Uterus (tissue), 4 donors: Measurements from ENCODE around the gene NOP53. TPM values are rescaled to one million over a fixed set of nuclear protein-coding genes. Genes with fewer than 3 reads are reported as not detected.

ENCODE experiments used
- DNase-seq, 2 donors: peaks; one replicate each; pipeline ENCODE4 v3.0.0-alpha.2; 2019 to 2020
- H3K27ac ChIP-seq, 2 donors: fragments of 200-600 bp; sonication (generic); 1 replicate in 1 of 2; 2 replicates in 1 of 2; pipeline ENCODE4 v1.5.1; 2016 to 2018
- H3K27me3 ChIP-seq, 2 donors: fragments of 200-600 bp; sonication (generic); one replicate each; pipeline ENCODE4 v1.5.1; 2018 to 2019; ENCODE audit warnings: control low read depth in 1 of 2
- H3K36me3 ChIP-seq, 2 donors: fragments of 200-600 bp; sonication (generic); one replicate each; pipeline ENCODE4 v1.5.1; 2019; ENCODE audit warnings: control low read depth in 1 of 2
- H3K4me1 ChIP-seq, 2 donors: fragments of 200-600 bp; sonication (generic); one replicate each; pipeline ENCODE4 v1.5.1; 2018 to 2019; ENCODE audit warnings: control low read depth in 1 of 2
- H3K4me3 ChIP-seq, 2 donors: fragments of 200-600 bp; sonication (generic); 1 replicate in 1 of 2; 2 replicates in 1 of 2; pipeline ENCODE4 v1.5.1; 2018 to 2019; ENCODE audit warnings: mild to moderate bottlenecking in 1 of 2
- H3K9me3 ChIP-seq, 2 donors: fragments of 200-600 bp; sonication (generic); one replicate each; pipeline ENCODE4 v1.5.1; 2019; ENCODE audit warnings: control low read depth in 1 of 2
- POLR2A ChIP-seq, 2 donors: fragments of 450-650 bp; IDR thresholded peaks; one replicate each; pipeline ENCODE4 v1.6.1; 2016; ENCODE audit warnings: antibody characterized with exemption in 2 of 2, mild to moderate bottlenecking in 1 of 2, moderate library complexity in 1 of 2
- intact Hi-C: fragments of 100-400 bp; cut with DNase I; formaldehyde crosslinking; loops from one replicate; pipeline ENCODE4 v1.15.1; 2023; ENCODE audit warnings: low total_unique reads
- total RNA-seq, 4 donors: library from RNA; depleted of rRNA in 3 of 4; stranded (reverse); fragments of >200 nt in 3 of 4; gene quantifications; one replicate each; pipeline versions ENCODE4 v1.1.0 to v1.2.4, GENCODE V29; 2014 to 2023
- TF ChIP-seq, protein P1 (sequence below), 4 experiments: fragments of 200-600 bp in 2 of 4; fragments of 450-650 bp in 2 of 4; sonication (generic) in 2 of 4; IDR thresholded peaks; one replicate each; pipeline ENCODE4 v1.5.1; 2016 to 2019; ENCODE audit warnings: antibody characterized with exemption in 4 of 4, mild to moderate bottlenecking in 2 of 4, moderate library complexity in 1 of 4
- donor health status: DM: yes; HTN: yes; CAD: no.

The NOP53 gene
- total RNA-seq, 4 donors from 2014 or later, result 116 to 555 (median 444) TPM

DNA sequence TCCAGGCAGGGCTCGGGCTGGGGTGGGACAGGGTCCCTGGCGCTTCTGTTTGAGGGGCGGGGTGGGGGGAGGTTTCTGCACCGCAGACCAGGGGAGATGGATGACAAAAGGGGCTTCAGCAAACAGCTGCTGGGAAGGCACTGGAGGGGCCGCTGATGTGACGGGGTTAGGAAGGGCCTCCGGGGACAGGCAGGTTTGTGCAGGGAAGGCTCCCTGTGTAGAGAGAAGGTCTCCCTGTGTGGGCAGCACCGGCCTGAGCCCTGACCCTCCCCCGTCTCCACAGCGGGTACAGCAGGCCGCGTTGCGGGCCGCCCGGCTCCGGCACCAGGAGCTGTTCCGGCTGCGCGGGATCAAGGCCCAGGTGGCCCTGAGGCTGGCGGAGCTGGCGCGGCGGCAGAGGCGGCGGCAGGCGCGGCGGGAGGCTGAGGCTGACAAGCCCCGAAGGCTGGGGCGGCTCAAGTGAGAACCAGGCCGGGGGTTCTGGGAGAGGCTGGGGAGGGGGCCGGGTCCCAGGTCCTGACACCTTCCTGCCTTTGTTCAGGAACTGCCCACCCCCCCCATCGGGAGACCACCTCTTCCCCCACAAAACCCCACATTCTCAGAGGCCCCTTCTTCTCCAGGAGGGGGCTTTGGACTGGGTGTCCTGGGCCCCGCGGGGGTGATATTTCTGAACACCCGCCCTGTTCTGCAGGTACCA is 9.9 kb downstream of the NOP53 start:
- TF ChIP-seq, protein P1, sequence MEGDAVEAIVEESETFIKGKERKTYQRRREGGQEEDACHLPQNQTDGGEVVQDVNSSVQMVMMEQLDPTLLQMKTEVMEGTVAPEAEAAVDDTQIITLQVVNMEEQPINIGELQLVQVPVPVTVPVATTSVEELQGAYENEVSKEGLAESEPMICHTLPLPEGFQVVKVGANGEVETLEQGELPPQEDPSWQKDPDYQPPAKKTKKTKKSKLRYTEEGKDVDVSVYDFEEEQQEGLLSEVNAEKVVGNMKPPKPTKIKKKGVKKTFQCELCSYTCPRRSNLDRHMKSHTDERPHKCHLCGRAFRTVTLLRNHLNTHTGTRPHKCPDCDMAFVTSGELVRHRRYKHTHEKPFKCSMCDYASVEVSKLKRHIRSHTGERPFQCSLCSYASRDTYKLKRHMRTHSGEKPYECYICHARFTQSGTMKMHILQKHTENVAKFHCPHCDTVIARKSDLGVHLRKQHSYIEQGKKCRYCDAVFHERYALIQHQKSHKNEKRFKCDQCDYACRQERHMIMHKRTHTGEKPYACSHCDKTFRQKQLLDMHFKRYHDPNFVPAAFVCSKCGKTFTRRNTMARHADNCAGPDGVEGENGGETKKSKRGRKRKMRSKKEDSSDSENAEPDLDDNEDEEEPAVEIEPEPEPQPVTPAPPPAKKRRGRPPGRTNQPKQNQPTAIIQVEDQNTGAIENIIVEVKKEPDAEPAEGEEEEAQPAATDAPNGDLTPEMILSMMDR (IDR thresholded peaks at IDR 0.05), result no peak
- no peak for TF ChIP-seq POLR2A (IDR thresholded peaks at IDR 0.05)
- intact Hi-C loops, result no loop called here
- no peaks in the 10 kb centered on the region for H3K27me3 ChIP-seq
- H3K36me3 ChIP-seq, result no peaks in the 10 kb centered on the region
- no peak for DNase-seq
- no peaks in the 10 kb centered on the region for H3K4me1 ChIP-seq
- H3K9me3 ChIP-seq, result no peaks in the 10 kb centered on the region
- no peak overlapping the region for H3K4me3 ChIP-seq
- H3K27ac ChIP-seq, result no peak overlapping the region

DNA sequence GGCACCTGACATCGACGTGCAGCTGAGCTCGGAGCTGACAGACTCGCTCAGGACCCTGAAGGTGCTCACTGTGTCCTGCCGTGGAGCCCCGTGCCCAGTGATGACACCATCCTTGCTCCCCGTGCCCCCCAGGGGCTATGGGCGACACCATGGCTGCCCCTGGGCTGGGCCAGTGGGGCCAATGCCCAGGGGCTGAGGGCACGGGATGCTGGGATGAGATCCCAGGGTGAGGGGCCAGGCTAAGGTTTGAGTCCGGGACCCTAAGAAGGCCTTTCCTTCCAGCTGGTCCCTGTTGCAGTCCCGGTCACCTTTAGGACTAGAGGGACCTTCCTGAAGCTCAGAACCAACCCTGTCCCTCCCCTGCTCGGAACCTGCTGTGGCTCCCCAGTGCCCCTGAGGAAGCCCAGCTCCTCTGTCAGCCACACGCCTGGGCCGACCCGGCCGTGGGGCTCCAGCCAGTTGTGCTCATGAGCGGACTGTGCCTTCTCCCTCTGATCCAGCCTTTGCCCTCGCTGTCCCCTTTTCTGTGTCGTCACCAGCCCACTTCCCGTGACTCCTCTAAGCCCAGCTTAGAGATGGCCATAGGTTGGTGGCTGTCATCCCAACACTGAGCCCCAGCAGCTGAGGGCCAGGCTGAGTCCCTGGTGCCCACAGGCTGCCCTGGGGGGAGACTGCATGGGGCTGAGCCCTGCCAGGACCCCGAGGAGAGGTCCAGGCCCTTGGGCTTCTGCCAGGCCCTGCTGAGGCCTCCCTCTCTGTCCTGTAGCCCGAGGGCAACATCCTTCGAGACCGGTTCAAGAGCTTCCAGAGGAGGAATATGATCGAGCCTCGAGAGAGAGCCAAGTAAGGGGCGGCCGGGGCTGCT is 10.6 kb downstream of the NOP53 start:
- Histone ChIP-seq H3K27ac (no peak overlapping the region), H3K4me1 (no peaks in the 10 kb centered on the region), H3K9me3 (no peaks in the 10 kb centered on the region), H3K27me3 (no peaks in the 10 kb centered on the region), H3K36me3 (no peaks in the 10 kb centered on the region), H3K4me3 (no peak overlapping the region)
- no peak for TF ChIP-seq POLR2A (IDR thresholded peaks at IDR 0.05)
- TF ChIP-seq, protein P1 (IDR thresholded peaks at IDR 0.05), result no peak
- intact Hi-C loops, result no loop called here
- no peak for DNase-seq

DNA sequence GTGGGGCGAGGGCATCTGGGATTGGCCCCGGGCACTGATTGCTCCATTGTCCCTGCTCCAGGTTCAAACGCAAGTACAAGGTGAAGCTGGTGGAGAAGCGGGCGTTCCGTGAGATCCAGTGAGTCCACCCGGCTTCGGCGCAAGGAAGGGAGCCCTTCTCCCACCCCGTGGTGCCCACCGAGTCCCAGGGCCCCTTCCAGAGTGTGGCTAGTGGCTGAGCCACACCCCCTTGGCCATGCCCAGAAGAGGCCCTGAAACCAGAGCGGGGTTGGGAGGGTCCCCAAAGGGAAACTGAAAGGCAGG is 11.2 kb downstream of the NOP53 start:
- no peaks in the 10 kb centered on the region for H3K27me3 ChIP-seq
- TF ChIP-seq, protein P1 (IDR thresholded peaks at IDR 0.05), result no peak
- H3K4me3 ChIP-seq, result no peak overlapping the region
- H3K4me1 ChIP-seq, result no peaks in the 10 kb centered on the region
- intact Hi-C loops, result no loop called here
- no peaks in the 10 kb centered on the region for H3K9me3 ChIP-seq
- H3K36me3 ChIP-seq, result no peaks in the 10 kb centered on the region
- DNase-seq, result no peak
- H3K27ac ChIP-seq, result no peak overlapping the region

DNA sequence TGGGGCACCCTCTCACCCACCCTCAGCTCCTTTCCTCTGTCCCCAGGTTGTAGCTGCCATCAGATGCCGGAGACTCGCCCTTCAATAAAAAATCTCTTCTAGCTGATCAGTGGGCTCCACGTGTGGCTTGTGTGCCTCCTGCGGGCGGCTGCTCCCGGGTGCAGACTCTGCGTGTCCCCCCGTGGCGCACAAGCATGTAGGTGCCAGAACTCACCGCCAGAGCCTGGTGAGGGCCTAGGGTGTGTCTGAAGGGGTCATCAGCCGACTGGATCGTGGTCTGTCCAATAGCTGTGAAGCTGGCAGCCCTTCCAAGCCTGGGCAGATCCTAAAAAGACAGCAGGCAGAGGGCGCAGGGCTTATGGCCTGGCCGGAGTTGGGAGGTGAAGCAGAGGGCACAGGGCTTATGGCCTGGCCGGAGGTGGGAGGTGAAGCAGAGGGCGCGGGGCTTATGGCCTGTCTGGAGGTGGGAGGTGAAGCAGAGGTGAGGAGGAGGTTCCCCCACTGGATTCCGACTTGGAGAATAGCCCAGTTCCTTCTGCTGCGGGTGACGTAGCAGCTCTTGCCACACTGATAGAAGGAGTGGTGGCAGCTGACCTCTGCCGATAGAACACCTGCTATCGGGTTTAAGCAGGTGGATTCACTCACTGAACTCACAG is 11.7 kb downstream of the NOP53 start:
- no peak for TF ChIP-seq POLR2A (IDR thresholded peaks at IDR 0.05)
- TF ChIP-seq, protein P1 (IDR thresholded peaks at IDR 0.05), result no peak
- no peaks in the 10 kb centered on the region for H3K9me3 ChIP-seq
- no peak for DNase-seq
- H3K27me3 ChIP-seq, result no peaks in the 10 kb centered on the region
- intact Hi-C loops, result no loop called here
- no peaks in the 10 kb centered on the region for H3K4me1 ChIP-seq
- H3K27ac ChIP-seq, result no peak overlapping the region
- no peak overlapping the region for H3K4me3 ChIP-seq
- no peaks in the 10 kb centered on the region for H3K36me3 ChIP-seq
